ENCODE data around the gene NCKAP1. TPM values are rescaled to one million over a fixed set of nuclear protein-coding genes. Genes with fewer than 3 reads are reported as not detected.
"Not testable (repeated sequence)": the region's sequence is repeated elsewhere in the genome, so short reads cannot be mapped to it uniquely, and the experiment has no call there.

Gene NCKAP1
- total RNA-seq, 2 donors from 2014 or later, result 81.7 to 116 TPM

DNA sequence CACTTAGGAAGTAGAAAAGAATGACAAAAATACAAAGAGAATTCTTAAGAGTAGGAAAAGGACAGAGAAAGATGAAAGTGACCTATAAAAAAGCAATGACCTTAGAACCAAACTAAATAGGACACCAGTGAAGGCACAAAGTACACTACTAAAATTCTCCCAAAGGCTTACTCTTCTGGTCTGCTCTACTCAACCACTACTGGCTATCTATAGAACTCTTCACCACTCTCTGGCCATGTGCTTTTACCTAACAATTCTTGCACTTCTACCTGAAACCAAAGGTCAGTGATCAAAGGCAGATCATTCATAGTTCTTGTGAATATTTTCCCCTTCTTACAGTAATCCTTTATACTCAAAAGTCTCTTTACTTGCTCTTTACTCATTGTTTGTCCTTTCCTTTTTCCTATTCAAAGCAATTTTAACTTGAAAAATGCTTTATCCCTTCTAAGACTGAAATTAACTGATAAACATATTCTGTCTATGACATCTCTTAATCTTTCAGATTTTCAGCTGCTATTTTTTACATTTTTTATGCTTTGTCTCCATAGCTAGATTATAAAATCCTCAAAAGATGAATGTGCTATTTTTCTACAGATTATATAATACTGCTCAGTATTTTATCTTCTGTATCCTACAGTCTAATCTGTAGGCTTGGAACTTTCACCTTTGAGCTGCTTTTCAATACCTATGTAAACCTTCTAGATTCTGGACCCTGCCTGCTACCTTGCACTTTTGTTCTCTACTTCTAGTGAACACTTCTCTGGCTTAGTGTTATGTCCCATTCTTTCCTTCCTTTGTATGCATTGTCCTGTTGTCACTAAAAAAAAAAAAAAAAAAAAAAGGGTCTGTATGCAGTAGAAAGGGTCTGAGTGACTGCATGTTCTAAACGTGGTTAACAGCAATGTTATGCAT lies 64.6 kb downstream of the NCKAP1 start:
- Histone ChIP-seq H3K27ac (no peak overlapping the region), H3K4me1 (replicated peaks) (no peaks in the 10 kb centered on the region), H3K27me3 (replicated peaks; ENCODE audit: insufficient read depth) (no peaks in the 10 kb centered on the region), H3K36me3 (no peaks in the 10 kb centered on the region), H3K9me3 (no peaks in the 10 kb centered on the region), H3K4me3 (no peak overlapping the region)
- 25% methylated on average over 1 of the region's 1 CpG for WGBS
- intact Hi-C loops (cut with DNase I), result no loop called here
- DNase-seq (ENCODE audit: low spot score), result no peak
- TF ChIP-seq POLR2AphosphoS5 (IDR thresholded peaks at IDR 0.05) (no peak), POLR2A (IDR thresholded peaks at IDR 0.05) (no peak)

DNA sequence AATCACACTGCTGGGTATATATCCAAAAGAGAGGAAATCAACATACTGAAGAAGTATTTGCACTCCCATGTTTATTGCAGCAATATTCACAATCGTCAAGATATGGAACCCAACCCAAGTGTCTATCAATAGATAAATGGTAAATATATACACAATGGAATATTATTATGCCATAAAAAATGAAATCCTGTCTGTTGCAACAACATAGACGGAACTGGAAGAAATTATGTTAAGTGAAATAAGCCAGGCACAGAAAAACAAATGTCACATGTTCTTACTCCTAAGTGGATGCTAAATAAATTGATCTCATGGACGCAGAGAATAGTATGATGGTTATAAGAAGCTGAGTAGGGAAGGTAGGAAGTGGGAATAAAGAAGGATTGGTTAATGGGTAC lies 65.7 kb downstream of the NCKAP1 start:
- no peak overlapping the region for H3K4me3 ChIP-seq
- no peaks in the 10 kb centered on the region for H3K9me3 ChIP-seq
- no peak for DNase-seq (ENCODE audit: low spot score)
- no peaks in the 10 kb centered on the region for H3K4me1 ChIP-seq (replicated peaks)
- intact Hi-C loops (cut with DNase I), result no loop called here
- no peaks in the 10 kb centered on the region for H3K27me3 ChIP-seq (replicated peaks; ENCODE audit: insufficient read depth)
- H3K27ac ChIP-seq, result no peak overlapping the region
- 93% methylated on average over 3 of the region's 3 CpGs for WGBS
- no peak for TF ChIP-seq POLR2AphosphoS5 (IDR thresholded peaks at IDR 0.05)
- no peaks in the 10 kb centered on the region for H3K36me3 ChIP-seq

DNA sequence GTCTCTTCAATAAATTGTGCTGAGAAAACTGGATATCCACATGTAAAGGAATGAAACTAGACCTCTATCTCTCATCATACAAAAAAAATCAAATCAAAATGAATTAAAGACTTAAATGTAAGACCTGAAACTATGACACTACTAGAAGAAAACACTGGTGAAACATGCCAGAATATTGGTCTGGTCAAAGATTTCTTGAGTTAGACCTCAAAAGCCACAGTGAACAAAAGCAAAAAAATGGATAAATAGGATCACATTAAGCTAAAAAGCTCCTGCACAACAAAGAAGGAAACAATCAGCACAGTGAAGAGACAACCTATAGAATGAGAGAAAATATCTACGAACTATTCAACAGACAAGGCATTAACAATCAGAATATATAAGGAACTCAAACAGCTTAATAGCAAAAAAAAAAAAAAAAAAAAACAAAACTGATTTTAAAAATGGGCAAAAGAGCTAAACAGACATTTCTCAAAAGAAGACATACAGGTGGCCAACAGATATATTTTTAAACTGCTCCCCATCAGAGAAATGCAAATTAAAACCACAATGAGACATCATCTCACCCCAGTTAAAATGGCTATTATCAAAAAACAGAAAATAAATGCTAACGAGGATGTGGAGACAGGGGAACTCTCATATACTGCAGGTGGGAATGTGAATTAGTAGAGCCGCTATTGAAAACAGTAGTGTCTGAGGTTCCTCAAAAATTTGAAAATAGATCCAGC lies 66.3 kb downstream of the NCKAP1 start:
- Histone ChIP-seq H3K4me3 (no peak overlapping the region), H3K36me3 (no peaks in the 10 kb centered on the region), H3K9me3 (no peaks in the 10 kb centered on the region), H3K27ac (no peak overlapping the region), H3K27me3 (replicated peaks; ENCODE audit: insufficient read depth) (no peaks in the 10 kb centered on the region), H3K4me1 (replicated peaks) (no peaks in the 10 kb centered on the region)
- intact Hi-C loops (cut with DNase I), result no loop called here
- TF ChIP-seq POLR2A (IDR thresholded peaks at IDR 0.05) (no peak), POLR2AphosphoS5 (IDR thresholded peaks at IDR 0.05) (no peak)
- TF ChIP-seq, protein P1, sequence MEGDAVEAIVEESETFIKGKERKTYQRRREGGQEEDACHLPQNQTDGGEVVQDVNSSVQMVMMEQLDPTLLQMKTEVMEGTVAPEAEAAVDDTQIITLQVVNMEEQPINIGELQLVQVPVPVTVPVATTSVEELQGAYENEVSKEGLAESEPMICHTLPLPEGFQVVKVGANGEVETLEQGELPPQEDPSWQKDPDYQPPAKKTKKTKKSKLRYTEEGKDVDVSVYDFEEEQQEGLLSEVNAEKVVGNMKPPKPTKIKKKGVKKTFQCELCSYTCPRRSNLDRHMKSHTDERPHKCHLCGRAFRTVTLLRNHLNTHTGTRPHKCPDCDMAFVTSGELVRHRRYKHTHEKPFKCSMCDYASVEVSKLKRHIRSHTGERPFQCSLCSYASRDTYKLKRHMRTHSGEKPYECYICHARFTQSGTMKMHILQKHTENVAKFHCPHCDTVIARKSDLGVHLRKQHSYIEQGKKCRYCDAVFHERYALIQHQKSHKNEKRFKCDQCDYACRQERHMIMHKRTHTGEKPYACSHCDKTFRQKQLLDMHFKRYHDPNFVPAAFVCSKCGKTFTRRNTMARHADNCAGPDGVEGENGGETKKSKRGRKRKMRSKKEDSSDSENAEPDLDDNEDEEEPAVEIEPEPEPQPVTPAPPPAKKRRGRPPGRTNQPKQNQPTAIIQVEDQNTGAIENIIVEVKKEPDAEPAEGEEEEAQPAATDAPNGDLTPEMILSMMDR (IDR thresholded peaks at IDR 0.05), result no peak
- 93% methylated on average over 3 of the region's 3 CpGs for WGBS
- no peak for DNase-seq (ENCODE audit: low spot score)

DNA sequence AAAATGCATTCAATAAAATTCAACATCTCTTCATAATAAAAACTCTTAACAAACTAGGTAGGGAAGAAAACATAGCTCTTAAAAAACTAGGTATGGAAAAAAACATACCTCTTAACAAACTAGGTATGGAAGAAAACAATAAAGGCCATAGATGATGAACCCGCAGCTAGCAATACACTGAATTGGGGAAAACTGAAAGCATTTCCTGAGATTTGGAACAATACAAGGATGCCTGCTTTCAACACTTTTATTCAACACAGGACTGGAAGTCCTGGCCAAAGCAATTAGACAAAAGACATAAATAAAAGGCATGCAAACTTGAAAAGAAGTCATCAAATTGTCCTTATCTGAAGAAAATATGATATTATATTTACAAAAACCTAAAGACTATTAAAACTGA lies 67.8 kb downstream of the NCKAP1 start:
- H3K9me3 ChIP-seq, result no peaks in the 10 kb centered on the region
- no peak for DNase-seq (ENCODE audit: low spot score)
- no peaks in the 10 kb centered on the region for H3K27me3 ChIP-seq (replicated peaks; ENCODE audit: insufficient read depth)
- no peak overlapping the region for H3K4me3 ChIP-seq
- no peaks in the 10 kb centered on the region for H3K4me1 ChIP-seq (replicated peaks)
- H3K27ac ChIP-seq, result no peak overlapping the region
- no peak for TF ChIP-seq POLR2A (IDR thresholded peaks at IDR 0.05)
- TF ChIP-seq, protein P1 (IDR thresholded peaks at IDR 0.05), result no peak
- TF ChIP-seq POLR2AphosphoS5 (IDR thresholded peaks at IDR 0.05), result no peak
- WGBS, result 86% methylated on average over 1 of the region's 1 CpG
- H3K36me3 ChIP-seq, result no peaks in the 10 kb centered on the region
- intact Hi-C loops (cut with DNase I), result no loop called here

DNA sequence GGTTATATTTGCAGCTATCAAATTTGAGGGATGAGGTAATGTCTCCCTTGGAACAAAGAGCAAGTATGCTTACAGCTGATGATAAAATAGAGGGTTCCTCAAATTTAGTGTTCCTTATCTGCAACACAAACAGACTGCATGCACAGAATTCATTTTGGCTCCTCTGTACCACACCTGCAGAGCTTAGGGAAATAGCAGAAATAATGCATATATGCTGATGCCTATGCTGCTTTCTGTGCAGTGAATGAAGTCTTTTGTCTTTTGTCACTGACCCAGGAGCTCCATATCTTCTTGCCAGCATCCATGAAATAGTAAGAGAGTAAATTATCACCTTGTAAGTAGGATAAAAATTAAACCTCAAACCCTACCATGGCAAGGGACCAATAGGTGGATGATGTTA lies 69.8 kb downstream of the NCKAP1 start:
- intact Hi-C loops (cut with DNase I), result no loop called here
- Histone ChIP-seq H3K4me1 (replicated peaks) (no peaks in the 10 kb centered on the region), H3K27me3 (replicated peaks; ENCODE audit: insufficient read depth) (no peaks in the 10 kb centered on the region), H3K9me3 (no peaks in the 10 kb centered on the region), H3K4me3 (no peak overlapping the region), H3K27ac (no peak overlapping the region), H3K36me3 (no peaks in the 10 kb centered on the region)
- DNase-seq (ENCODE audit: low spot score), result no peak
- TF ChIP-seq POLR2A (IDR thresholded peaks at IDR 0.05) (no peak), POLR2AphosphoS5 (IDR thresholded peaks at IDR 0.05) (no peak)
- TF ChIP-seq, protein P1 (IDR thresholded peaks at IDR 0.05), result no peak

DNA sequence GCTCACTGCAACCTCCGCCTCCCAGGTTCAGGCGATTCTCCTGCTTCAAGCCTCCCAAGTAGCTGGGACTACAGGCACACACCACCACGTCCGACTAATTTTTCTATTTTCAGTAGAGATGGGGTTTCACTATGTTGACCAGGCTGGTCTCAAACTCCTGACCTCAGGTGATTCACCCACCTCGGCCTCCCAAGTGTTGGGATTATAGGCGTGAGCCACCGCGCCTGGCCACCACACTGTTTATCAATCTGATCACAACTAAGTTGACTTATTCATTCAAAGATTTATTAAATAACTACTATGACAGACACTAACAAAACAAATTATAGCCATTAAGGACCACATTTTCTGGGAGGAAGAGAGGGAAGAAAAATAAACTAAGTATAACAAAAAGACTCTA lies 71.9 kb downstream of the NCKAP1 start:
- H3K4me3 ChIP-seq; H3K4me1 ChIP-seq (replicated peaks); H3K9me3 ChIP-seq; H3K27ac ChIP-seq; DNase-seq (ENCODE audit: low spot score); intact Hi-C loops (cut with DNase I); H3K27me3 ChIP-seq (replicated peaks; ENCODE audit: insufficient read depth); H3K36me3 ChIP-seq: not testable (repeated sequence)
- WGBS, result 96% methylated on average over 8 of the region's 8 CpGs
